GM18498 (cell line): ENCODE measurements around the gene MIGA2.

Experiments
- ATAC-seq: cut with Tn5 transposase; IDR thresholded peaks from one replicate; pipeline ENCODE4 v1.9.1; 2021; ENCODE audit warnings: mild to moderate bottlenecking, moderate library complexity; ENCODE audit not compliant: unreplicated experiment

Gene MIGA2

GRCh38 chr9:129118799-129119198 lies 82.4 kb downstream of the MIGA2 start:
- no peak for ATAC-seq

GRCh38 chr9:129121483-129121882 lies 85.1 kb downstream of the MIGA2 start:
- ATAC-seq = no peak
